HepG2 (cell line): ENCODE data around the gene PKIG. TPM values are rescaled to one million over a fixed set of nuclear protein-coding genes. Genes with fewer than 3 reads are reported as not detected.

Experiments used
- ETV5 ChIP-seq: IDR thresholded peaks from 2 replicates; pipeline ENCODE4 v1.6.1; 2018; ENCODE audit warnings: missing biosample characterization, missing genetic modification reagents, inconsistent platforms, borderline replicate concordance
- ETV6 ChIP-seq: sonication (generic); formaldehyde crosslinking; conservative IDR thresholded peaks from 2 replicates; pipeline ENCODE4 v1.4.0; 2020; ENCODE audit warnings: missing genetic modification reagents
- HMGA1 ChIP-seq: sonication (generic); formaldehyde crosslinking; conservative IDR thresholded peaks from 2 replicates; pipeline ENCODE4 v1.4.0; 2020; ENCODE audit warnings: missing genetic modification reagents
- HOXA5 ChIP-seq: sonication (generic); formaldehyde crosslinking; IDR thresholded peaks from 2 replicates; pipeline ENCODE4 v1.4.0; 2020; ENCODE audit warnings: missing genetic modification reagents
- HOXD1 ChIP-seq: sonication (generic); formaldehyde crosslinking; IDR thresholded peaks from 2 replicates; pipeline ENCODE4 v1.5.0; 2020; ENCODE audit warnings: missing genetic modification reagents
- ISX ChIP-seq: sonication (generic); formaldehyde crosslinking; conservative IDR thresholded peaks from 2 replicates; pipeline ENCODE4 v1.5.0; 2020; ENCODE audit warnings: missing genetic modification reagents
- NR3C1 ChIP-seq: sonication (generic); formaldehyde crosslinking; IDR thresholded peaks from 2 replicates; pipeline ENCODE4 v1.4.0; 2020; ENCODE audit warnings: missing genetic modification reagents
- POLR2G ChIP-seq: fragments of 200-400 bp; formaldehyde crosslinking; IDR thresholded peaks from 2 replicates; pipeline ENCODE4 v1.6.1; 2018; ENCODE audit warnings: mild to moderate bottlenecking, low read depth, low read length, moderate library complexity
- SALL1 ChIP-seq: sonication (generic); formaldehyde crosslinking; IDR thresholded peaks from 2 replicates; pipeline ENCODE4 v1.8.0; 2022; ENCODE audit warnings: mild to moderate bottlenecking, missing genetic modification reagents
- SMAD1 ChIP-seq: sonication (generic); formaldehyde crosslinking; IDR thresholded peaks from 2 replicates; pipeline ENCODE4 v1.4.0; 2020; ENCODE audit warnings: missing genetic modification reagents, low read depth, mild to moderate bottlenecking, borderline replicate concordance
- SRSF9 ChIP-seq: fragments of 200-400 bp; formaldehyde crosslinking; IDR thresholded peaks from 2 replicates; pipeline ENCODE4 v1.6.1; 2018; ENCODE audit warnings: borderline replicate concordance, mild to moderate bottlenecking, low read depth, low read length; ENCODE audit not compliant: insufficient read depth, poor library complexity, severe bottlenecking
- TBP ChIP-seq: sonication (generic); formaldehyde crosslinking; IDR thresholded peaks from 2 replicates; pipeline ENCODE4 v1.5.0; 2020; ENCODE audit warnings: missing genetic modification reagents
- ZNF12 ChIP-seq: sonication (generic); formaldehyde crosslinking; IDR thresholded peaks from 2 replicates; pipeline ENCODE4 v1.5.0; 2020; ENCODE audit warnings: missing genetic modification reagents
- ZNF44 ChIP-seq: sonication (generic); formaldehyde crosslinking; IDR thresholded peaks from 2 replicates; pipeline ENCODE4 v1.5.1; 2020; ENCODE audit warnings: mild to moderate bottlenecking, missing genetic modification reagents
- ZNF570 ChIP-seq: sonication (generic); formaldehyde crosslinking; IDR thresholded peaks from 2 replicates; pipeline ENCODE4 v1.4.0; 2020; ENCODE audit warnings: mild to moderate bottlenecking, missing genetic modification reagents, borderline replicate concordance
- ZNF761 ChIP-seq: sonication (generic); formaldehyde crosslinking; conservative IDR thresholded peaks from 2 replicates; pipeline ENCODE4 v1.4.0; 2020; ENCODE audit warnings: mild to moderate bottlenecking, missing genetic modification reagents
- polyA plus RNA-seq, 8 experiments: library from polyadenylated mRNA; depleted of rRNA in 3 of 8; stranded (reverse) in 7 of 8; unstranded in 1 of 8; fragments of >200 nt; fragmentation: Illumina TruSeq in 4 of 8; extraction: Trizol in 4 of 8; gene quantifications; 2 replicates each; pipeline versions ENCODE4 v1.2.1 to v1.2.3, GENCODE V29; 2011 to 2016; ENCODE audit warnings: low read depth in 4 of 8, missing spikeins in 1 of 8, mixed read lengths in 1 of 8; ENCODE audit not compliant: insufficient read depth in 1 of 8
- total RNA-seq, 5 experiments: library from RNA; depleted of rRNA; stranded (reverse); fragments of >200 nt; fragmentation: Illumina TruSeq; extraction: Trizol; gene quantifications; 2 replicates each; pipeline ENCODE4 v1.2.3, GENCODE V29; 2016; ENCODE audit warnings: low read depth in 1 of 5
- TF ChIP-seq, protein P1 (sequence below): sonication (generic); formaldehyde crosslinking; IDR thresholded peaks from 2 replicates; pipeline ENCODE4 v1.5.1; 2020; ENCODE audit warnings: mild to moderate bottlenecking, missing genetic modification reagents
- TF ChIP-seq, protein P2 (sequence below): sonication (generic); formaldehyde crosslinking; IDR thresholded peaks from 2 replicates; pipeline ENCODE4 v1.4.0; 2020; ENCODE audit warnings: mild to moderate bottlenecking, missing genetic modification reagents
- TF ChIP-seq, protein P3 (sequence below): sonication (generic); formaldehyde crosslinking; conservative IDR thresholded peaks from 2 replicates; pipeline ENCODE4 v1.4.0; 2020; ENCODE audit warnings: missing genetic modification reagents
- TF ChIP-seq, protein P4 (sequence below): sonication (generic); formaldehyde crosslinking; conservative IDR thresholded peaks from 2 replicates; pipeline ENCODE4 v1.4.0; 2020; ENCODE audit warnings: mild to moderate bottlenecking, missing genetic modification reagents, moderate library complexity
- TF ChIP-seq, protein P5 (sequence below): sonication (generic); formaldehyde crosslinking; IDR thresholded peaks from 2 replicates; pipeline ENCODE4 v1.5.0; 2020; ENCODE audit warnings: missing genetic modification reagents, mild to moderate bottlenecking, borderline replicate concordance

The PKIG gene
- total and polyA plus RNA-seq, 2 of the 13 experiments (the other 11 are each of a cell fraction or from before 2014, with no cell fraction given) = 30.8 to 44.5 TPM

DNA sequence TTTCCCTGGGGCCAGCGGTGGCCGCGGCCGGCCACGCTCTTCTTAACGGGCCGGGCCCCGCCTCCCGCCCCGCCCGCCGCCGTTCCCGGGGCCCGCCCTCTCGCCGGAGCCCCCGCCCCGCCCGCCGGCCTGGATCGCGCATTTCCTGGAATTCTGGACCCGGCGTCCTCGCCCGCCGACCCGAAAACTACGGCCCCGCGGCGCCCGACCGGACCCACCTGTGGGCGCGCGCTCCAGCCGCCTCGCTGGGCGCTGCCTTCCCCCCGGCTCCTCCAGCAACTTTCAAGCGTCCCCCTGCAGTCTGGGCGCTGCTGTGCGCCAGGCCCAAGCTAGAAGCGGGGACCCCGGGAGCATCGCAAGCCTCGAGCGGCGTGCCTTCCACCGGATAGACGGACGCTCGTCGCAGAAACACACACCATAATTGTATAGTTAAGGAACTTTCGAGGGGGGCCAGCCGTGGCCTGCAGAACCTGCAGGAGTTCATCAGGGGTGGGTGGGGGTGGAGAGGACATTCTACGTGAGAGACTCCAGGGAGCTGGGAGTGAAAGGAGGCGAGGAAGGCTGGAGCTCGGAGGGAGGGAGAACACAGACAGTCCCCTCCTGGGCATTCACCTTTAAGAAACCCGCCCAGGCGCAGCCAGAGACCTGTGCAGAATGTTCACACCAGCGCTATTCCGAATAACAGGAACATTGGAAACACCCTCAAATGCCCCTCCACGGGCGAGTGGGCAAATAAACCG is 69.5 kb downstream of the PKIG start, which contains the start of gene ADA (continued):
- TF ChIP-seq, protein P1, sequence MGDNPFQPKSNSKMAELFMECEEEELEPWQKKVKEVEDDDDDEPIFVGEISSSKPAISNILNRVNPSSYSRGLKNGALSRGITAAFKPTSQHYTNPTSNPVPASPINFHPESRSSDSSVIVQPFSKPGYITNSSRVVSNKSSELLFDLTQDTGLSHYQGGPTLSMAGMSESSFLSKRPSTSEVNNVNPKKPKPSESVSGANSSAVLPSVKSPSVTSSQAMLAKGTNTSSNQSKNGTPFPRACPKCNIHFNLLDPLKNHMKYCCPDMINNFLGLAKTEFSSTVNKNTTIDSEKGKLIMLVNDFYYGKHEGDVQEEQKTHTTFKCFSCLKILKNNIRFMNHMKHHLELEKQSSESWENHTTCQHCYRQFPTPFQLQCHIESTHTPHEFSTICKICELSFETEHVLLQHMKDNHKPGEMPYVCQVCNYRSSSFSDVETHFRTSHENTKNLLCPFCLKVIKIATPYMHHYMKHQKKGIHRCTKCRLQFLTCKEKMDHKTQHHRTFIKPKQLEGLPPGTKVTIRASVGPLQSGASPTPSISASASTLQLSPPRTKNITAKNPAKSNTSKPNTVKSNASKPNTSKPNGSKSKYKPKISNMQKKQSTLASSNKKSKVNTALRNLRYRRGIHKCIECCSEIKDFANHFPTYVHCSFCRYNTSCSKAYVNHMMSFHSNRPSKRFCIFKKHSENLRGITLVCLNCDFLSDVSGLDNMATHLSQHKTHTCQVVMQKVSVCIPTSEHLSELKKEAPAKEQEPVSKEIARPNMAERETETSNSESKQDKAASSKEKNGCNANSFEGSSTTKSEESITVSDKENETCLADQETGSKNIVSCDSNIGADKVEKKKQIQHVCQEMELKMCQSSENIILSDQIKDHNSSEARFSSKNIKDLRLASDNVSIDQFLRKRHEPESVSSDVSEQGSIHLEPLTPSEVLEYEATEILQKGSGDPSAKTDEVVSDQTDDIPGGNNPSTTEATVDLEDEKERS (CRISPR knock-in tag) = peak; percentile 31; the same call in 1 of the 2 replicates
- TF ChIP-seq ZNF570 (no peak), ZNF44 (no peak), TBP (no peak), ETV5 (peak; percentile 20; the same call in 1 of the 2 replicates), SMAD1 (CRISPR knock-in tag) (0 out of 2 replicates have a peak, but pooled peaks have one; percentile 85), SRSF9 (no peak), NR3C1 (no peak), ZNF12 (CRISPR knock-in tag) (no peak), HOXD1 (CRISPR knock-in tag) (0 out of 2 replicates have a peak, but pooled peaks have one; percentile 22), ETV6 (no peak), SALL1 (peak; percentile 44), ZNF761 (CRISPR knock-in tag) (0 out of 2 replicates have a peak, but pooled peaks have one; percentile 33), HMGA1 (CRISPR knock-in tag) (no peak), ISX (CRISPR knock-in tag) (no peak), HOXA5 (no peak), POLR2G (no peak)
- TF ChIP-seq, protein P2, sequence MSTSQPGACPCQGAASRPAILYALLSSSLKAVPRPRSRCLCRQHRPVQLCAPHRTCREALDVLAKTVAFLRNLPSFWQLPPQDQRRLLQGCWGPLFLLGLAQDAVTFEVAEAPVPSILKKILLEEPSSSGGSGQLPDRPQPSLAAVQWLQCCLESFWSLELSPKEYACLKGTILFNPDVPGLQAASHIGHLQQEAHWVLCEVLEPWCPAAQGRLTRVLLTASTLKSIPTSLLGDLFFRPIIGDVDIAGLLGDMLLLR (CRISPR knock-in tag) = no peak
- TF ChIP-seq, protein P3, sequence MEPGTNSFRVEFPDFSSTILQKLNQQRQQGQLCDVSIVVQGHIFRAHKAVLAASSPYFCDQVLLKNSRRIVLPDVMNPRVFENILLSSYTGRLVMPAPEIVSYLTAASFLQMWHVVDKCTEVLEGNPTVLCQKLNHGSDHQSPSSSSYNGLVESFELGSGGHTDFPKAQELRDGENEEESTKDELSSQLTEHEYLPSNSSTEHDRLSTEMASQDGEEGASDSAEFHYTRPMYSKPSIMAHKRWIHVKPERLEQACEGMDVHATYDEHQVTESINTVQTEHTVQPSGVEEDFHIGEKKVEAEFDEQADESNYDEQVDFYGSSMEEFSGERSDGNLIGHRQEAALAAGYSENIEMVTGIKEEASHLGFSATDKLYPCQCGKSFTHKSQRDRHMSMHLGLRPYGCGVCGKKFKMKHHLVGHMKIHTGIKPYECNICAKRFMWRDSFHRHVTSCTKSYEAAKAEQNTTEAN = no peak
- TF ChIP-seq, protein P4, sequence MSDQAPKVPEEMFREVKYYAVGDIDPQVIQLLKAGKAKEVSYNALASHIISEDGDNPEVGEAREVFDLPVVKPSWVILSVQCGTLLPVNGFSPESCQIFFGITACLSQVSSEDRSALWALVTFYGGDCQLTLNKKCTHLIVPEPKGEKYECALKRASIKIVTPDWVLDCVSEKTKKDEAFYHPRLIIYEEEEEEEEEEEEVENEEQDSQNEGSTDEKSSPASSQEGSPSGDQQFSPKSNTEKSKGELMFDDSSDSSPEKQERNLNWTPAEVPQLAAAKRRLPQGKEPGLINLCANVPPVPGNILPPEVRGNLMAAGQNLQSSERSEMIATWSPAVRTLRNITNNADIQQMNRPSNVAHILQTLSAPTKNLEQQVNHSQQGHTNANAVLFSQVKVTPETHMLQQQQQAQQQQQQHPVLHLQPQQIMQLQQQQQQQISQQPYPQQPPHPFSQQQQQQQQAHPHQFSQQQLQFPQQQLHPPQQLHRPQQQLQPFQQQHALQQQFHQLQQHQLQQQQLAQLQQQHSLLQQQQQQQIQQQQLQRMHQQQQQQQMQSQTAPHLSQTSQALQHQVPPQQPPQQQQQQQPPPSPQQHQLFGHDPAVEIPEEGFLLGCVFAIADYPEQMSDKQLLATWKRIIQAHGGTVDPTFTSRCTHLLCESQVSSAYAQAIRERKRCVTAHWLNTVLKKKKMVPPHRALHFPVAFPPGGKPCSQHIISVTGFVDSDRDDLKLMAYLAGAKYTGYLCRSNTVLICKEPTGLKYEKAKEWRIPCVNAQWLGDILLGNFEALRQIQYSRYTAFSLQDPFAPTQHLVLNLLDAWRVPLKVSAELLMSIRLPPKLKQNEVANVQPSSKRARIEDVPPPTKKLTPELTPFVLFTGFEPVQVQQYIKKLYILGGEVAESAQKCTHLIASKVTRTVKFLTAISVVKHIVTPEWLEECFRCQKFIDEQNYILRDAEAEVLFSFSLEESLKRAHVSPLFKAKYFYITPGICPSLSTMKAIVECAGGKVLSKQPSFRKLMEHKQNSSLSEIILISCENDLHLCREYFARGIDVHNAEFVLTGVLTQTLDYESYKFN (CRISPR knock-in tag) = no peak; the same call in 1 of the 2 replicates
- TF ChIP-seq, protein P5, sequence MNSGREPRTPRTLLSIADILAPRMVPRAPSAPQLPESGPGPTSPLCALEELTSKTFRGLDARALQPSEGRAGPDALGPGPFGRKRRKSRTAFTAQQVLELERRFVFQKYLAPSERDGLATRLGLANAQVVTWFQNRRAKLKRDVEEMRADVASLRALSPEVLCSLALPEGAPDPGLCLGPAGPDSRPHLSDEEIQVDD (CRISPR knock-in tag) = no peak
